GM19025 (cell line): ENCODE data around the gene GPR183.
A peak's percentile ranks its signal among the peaks of the same experiment; 100 is the strongest.

Experiments used
- ATAC-seq: cut with Tn5 transposase; IDR thresholded peaks from one replicate; pipeline ENCODE4 v1.9.1; 2021; ENCODE audit warnings: mild to moderate bottlenecking, low read depth, moderate library complexity; ENCODE audit not compliant: unreplicated experiment

Gene GPR183

GRCh38 chr13:99273128-99273527 lies 34.1 kb downstream of the GPR183 start:
- no peak for ATAC-seq

DNA sequence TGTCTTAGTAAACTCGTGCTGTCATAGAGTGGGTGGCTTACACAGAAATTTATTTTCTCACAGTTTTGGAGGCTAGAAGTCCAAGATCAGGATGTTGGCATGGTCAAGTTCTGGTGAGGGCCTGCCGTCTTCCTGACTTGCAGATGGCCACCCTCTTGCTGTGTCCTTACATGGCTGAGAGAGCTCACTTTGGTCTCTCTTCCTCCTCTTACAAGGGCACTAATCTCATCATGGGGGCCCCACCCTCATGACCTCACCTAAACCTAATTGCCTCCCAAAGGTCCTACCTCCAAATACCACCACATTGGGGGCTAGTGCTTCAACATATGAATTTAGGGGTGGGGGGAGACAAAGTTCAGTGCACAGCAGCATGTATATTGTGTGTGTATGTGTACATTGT lies 34.7 kb downstream of the GPR183 start:
- ATAC-seq = no peak

DNA sequence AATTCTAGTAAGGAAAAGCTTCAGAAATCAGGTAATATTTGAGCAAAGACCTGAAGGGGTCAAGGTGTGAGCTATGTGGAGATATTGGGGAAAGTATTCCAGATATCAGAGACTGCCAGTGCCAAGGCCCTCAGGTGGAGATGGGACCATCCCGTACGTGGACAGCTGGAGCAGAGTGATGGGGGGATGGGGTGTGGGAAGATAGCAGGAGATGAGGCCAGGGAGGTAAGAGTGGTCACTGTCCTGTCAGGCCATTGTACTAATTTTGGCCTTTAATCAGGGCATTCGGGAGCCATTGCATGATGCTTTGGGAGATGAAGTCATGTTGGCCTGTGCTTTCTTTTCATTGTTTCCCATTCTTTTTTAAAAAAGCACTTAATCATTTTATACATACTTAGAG lies 36.0 kb downstream of the GPR183 start:
- ATAC-seq = no peak

- ATAC-seq = no peak
Observed at GRCh38 chr13:99270518-99270917, 36.7 kb downstream of the GPR183 start.

DNA sequence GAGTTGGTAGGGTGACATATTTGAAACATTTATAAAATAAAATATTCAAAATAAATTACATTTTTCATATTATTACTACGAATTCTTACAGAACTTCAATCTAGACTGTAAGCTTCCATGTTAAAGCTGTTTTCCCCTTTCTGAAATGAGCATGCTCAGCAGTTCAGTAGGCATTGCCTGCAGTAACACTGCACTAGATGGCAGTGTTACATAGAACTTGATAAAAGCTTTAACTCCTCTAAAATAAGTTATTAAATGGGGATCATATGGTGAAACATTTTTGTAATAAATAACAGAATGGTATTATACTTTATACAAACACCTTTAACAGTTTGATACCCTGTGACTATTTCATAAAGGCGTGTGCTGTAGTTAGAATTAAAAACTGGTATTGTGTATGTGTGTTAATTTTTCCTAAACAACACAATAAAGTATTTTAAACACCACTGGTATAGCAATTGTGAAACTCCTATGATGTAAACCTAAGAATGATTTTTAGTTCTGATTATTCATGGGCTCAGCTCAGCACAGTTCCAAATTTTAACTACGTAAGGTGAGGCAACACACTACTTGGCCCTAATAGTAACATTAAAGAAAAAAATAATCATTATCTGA lies 37.5 kb downstream of the GPR183 start:
- peak; percentile 56 for ATAC-seq

DNA sequence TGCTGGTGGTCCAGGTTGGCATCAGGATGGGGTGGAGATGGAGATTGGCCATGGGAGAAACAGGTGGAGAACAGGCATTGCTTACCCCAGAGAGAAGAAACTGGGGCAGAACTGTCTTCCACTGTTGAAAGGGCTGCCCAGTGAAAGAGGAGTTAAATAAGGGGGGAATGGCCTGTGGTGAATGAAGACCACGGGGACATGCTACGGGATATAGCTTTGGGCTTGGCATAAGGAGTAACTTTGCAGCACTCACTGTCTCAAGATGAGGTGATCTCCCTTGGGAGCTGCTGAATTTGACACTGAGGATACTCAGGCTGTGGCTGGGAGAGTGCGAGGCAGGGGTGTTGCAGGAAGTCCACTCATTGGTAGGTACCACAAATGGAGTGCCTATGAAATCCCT lies 38.4 kb downstream of the GPR183 start:
- no peak for ATAC-seq

DNA sequence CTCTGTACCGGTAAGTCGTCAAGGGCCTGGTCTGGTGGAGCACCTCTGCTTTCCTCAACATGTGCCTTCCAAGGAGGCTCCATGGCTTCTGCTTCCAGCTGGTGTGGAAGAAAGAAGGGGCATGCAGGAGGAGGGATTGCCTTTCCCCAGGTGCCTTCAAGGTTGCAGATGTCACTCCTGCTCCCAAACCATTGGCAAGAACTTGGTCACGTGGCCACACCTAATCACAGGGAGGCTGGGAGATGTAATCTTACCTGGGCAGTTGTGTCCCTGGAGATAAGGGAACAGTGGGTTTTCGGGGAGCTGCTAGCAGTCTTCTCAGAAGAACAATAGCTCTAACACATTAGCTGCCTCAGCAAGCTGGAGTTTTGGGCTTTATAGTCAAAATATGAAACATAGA lies 39.3 kb downstream of the GPR183 start:
- no peak for ATAC-seq

DNA sequence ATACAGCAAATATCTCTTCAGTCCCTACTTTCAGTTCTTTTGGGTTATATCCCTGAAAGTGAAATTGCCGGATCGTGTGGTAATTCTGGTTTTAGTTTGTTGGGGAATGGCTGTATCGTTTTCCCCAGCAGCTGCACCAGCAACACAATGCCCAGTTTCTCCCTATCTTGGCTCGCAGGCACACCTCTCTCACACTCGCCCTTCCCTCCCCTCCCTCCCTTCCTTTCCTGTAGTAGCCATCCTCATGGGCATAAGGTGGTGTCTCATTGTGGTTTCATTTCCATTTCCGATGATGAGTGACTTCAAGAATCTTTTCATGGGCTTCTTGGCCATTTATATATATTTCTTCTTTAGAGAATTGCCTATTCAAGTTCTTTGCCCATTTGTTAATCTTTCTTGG lies 40.4 kb downstream of the GPR183 start:
- no peak for ATAC-seq

DNA sequence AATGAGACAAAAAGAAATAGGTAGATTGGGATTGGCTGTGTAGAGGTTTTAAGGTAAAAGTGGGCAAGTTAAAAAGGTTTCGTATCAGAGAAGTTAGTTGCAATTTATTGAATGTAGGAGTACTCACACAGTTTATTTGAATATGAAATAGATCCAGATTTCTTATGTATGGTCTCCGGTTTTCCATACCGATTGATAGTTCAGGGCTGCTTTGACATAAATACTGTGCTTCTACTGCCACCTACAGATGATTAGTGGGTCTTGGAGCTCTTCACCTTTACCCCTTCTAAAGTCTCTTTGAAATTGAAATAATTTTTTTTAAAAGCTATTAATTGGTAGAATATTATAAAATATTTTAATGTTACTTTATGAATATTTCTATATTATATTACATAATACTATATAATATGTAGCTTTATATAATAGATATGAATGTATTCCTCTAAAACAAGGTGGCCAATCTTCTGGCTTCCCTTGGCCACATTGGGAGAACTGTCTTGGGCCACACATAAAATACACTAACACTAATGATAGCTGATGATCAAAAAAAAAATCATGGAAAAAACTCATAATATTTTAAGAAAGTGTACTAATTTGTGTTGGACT lies 41.3 kb downstream of the GPR183 start:
- no peak for ATAC-seq

DNA sequence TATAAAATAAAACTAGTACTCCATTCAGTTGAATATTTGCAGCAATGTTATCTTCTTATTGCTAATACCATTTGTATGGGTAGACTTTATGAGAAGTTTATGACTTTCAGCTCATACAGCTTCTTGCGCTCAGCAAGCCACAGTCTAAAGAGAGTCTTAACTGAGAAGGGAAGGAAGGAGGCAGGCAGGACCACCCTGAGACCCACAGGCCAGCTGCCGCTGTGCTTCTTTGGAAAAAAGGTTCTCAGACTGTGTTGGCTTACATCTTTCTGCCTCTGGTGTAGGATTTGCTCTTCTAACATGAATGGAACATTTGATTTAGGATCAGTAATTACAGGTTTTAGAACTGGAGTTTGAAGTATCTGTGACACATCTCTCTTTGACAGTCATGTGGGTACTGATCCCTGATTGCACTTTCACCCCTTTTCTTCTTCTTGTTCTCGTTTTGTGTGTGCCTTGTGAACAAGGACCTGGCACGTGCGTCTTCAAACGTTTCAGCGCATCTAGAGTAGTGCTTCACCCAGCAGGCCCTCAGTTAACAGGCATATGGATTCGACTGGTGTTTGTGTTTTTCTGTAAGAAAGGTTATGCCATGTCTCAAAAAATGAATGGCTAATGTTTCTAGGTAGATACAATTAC lies 41.9 kb downstream of the GPR183 start:
- no peak for ATAC-seq

- no peak for ATAC-seq
Observed at GRCh38 chr13:99264051-99264450, 43.1 kb downstream of the GPR183 start.

DNA sequence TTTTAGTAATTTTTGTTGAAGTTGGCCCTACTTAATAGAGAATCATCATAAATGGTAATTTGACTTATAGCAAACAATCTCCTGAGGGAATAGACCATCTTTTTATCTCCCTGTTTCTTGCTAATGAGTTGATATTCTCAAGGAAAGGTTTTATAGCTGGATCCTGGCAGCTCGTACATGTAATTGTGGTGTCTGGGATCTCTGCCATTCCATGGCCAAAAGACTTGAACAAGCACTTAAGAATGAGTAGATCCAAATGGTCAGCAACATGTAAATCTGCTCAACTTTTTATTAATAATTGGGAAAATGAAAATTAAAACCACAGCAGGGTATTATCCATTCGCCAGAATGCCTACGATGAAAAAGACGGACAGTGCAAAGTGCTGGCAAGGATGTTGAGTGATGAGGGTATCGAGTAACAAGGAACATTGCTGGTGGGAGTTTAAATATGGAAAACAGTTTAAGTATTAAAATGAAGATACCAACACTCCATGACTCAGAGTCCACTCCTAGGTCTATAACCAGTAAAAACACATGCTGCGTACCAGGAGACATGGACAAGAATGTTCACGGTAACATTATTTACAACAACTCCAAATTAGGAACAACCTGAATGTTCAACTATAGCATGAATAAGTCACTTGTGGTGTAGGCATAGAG lies 43.9 kb downstream of the GPR183 start:
- no peak for ATAC-seq

- no peak for ATAC-seq
Observed at GRCh38 chr13:99261059-99261458, 46.1 kb downstream of the GPR183 start.

DNA sequence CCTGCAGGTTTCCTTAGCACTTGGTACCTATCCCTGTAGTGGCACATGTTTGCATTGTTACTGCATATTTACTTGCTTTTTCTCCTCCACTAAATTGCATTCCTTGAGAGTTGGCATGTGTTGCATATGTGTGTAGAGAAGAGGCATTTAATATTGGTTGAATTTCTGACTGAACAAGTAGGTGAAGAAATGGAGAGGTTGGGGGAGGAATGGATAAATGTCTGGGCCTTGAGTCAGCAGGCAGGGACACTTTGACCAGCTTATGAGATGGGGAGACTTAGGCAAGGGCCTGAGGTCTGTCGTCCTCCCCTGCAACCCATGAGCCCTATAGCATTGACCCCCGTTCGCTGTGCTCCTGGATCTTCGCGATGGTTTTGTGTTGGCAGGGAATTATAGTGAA lies 47.0 kb downstream of the GPR183 start:
- ATAC-seq = no peak

DNA sequence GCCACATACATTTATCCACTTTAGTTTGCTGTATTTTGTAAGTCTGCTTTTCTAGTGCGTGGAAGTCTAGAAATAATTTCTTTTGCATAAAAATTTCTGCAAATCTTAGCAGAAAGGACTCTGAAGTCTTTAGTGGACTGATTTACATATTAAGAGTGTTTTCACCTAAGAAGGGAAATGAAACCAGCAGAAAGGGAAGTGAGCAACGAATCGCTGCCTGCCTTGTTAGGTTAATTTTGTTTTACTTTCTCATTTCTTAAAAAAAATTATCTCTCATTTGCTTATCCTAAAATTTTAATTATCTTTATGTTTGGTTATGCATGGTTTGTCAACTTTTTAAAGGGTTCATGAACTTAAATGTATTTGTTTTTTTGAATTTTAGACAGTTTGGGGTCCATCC lies 48.3 kb downstream of the GPR183 start:
- ATAC-seq = peak; percentile 67

GRCh38 chr13:99258210-99258860 lies 48.9 kb downstream of the GPR183 start, which contains the start of gene GPR18:
Gene GPR18, minus strand, starts transcription at chr13:99258379. Its CDS starts 2,507 bp downstream, at chr13:99255872.
- peak; percentile 85 for ATAC-seq

GRCh38 chr13:99257291-99257690 lies 49.9 kb downstream of the GPR183 start:
- no peak for ATAC-seq

DNA sequence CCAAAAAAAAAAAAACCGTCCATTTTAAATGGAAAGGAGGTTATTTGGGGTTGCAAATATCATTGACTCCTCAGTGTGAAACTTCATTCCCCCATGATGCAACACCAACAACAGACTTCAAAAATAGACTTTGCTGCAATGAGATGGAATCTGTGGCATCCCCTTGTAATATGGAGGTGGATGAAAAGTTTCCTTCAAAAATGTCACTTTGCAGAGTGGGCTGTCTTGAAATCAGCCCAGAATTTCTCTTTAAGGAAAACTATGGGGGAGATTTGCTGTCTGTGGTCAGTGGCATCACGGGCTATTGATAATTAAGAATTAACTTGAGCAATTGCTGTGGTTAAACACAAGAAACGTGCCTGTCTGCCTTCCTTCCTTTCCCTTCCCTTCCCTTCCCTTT lies 50.5 kb downstream of the GPR183 start:
- no peak for ATAC-seq

GRCh38 chr13:99256283-99256682 lies 50.9 kb downstream of the GPR183 start:
- no peak for ATAC-seq

- ATAC-seq = no peak
Observed at GRCh38 chr13:99255271-99255670, 51.9 kb downstream of the GPR183 start.

- no peak for ATAC-seq
Observed at GRCh38 chr13:99254830-99255229, 52.4 kb downstream of the GPR183 start.
